ENCODE measurements around the gene PITRM1. TPM values are rescaled to one million over a fixed set of nuclear protein-coding genes. Genes with fewer than 3 reads are reported as not detected.
A peak's percentile ranks its signal among the peaks of the same experiment; 100 is the strongest.

PITRM1 gene
- total RNA-seq, 1 donor from 2014 or later: 84.9 TPM

DNA sequence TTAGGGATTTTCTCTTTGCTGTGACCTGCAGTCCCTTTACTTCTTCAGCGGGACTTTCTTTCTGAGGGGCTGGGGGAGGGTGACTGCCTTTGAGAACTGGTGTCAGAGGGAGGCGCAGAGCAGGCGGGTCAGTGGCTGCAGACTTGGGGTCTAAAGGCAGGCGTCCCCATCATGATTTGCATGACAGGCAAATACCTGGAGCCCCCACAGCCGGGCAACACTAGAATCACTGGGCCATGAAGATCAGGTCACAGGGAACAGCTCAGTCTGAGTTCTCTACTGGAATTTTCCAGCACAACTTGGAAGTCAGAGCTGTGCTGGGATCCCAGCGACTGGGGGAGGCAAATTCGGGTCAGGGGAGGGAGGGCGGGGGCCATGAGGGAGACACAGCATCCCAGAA is 29.2 kb upstream of the PITRM1 start:
- Mint-ChIP-seq H3K27ac (ENCODE audit: unreplicated experiment) (no peak overlapping the region), H3K4me1 (ENCODE audit: low read depth) (peaks cover 21% of the 10 kb centered on the region), H3K4me3 (ENCODE audit: unreplicated experiment) (no peak overlapping the region), H3K27me3 (ENCODE audit: low read depth) (no peaks in the 10 kb centered on the region), H3K36me3 (ENCODE audit: low read depth) (no peaks in the 10 kb centered on the region), H3K9me3 (ENCODE audit: low read depth) (no peaks in the 10 kb centered on the region)
- TF ChIP-seq, protein P1, sequence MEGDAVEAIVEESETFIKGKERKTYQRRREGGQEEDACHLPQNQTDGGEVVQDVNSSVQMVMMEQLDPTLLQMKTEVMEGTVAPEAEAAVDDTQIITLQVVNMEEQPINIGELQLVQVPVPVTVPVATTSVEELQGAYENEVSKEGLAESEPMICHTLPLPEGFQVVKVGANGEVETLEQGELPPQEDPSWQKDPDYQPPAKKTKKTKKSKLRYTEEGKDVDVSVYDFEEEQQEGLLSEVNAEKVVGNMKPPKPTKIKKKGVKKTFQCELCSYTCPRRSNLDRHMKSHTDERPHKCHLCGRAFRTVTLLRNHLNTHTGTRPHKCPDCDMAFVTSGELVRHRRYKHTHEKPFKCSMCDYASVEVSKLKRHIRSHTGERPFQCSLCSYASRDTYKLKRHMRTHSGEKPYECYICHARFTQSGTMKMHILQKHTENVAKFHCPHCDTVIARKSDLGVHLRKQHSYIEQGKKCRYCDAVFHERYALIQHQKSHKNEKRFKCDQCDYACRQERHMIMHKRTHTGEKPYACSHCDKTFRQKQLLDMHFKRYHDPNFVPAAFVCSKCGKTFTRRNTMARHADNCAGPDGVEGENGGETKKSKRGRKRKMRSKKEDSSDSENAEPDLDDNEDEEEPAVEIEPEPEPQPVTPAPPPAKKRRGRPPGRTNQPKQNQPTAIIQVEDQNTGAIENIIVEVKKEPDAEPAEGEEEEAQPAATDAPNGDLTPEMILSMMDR (IDR thresholded peaks at IDR 0.05): no peak
- no peak for DNase-seq (ENCODE audit: low spot score)

DNA sequence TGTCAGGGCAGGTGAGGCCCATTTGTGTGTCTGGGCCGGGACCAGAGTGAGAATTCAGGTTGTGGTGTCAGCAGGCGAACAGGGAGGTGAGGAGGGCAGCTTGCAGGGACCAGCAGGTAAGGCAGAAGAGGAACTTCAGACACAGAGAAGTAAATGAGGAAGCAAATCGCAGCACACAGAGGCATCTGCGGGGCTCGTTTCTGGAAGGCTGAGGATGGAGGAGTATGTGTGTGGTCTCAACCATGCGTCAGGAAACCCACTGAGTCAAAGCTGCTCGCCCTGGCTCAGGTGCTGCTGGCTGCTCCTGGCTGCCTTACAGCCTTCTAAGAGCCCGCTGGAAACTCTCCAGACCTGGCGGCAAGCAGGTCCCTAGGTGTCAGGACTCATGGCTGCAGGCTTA is 26.9 kb upstream of the PITRM1 start:
- H3K27me3 Mint-ChIP-seq (ENCODE audit: low read depth): no peaks in the 10 kb centered on the region
- H3K4me1 Mint-ChIP-seq (ENCODE audit: low read depth): peaks cover 35% of the 10 kb centered on the region
- H3K9me3 Mint-ChIP-seq (ENCODE audit: low read depth): no peaks in the 10 kb centered on the region
- H3K36me3 Mint-ChIP-seq (ENCODE audit: low read depth): no peaks in the 10 kb centered on the region
- TF ChIP-seq, protein P1 (IDR thresholded peaks at IDR 0.05): no peak
- no peak for DNase-seq (ENCODE audit: low spot score)
- H3K4me3 Mint-ChIP-seq (ENCODE audit: unreplicated experiment): no peak overlapping the region
- H3K27ac Mint-ChIP-seq (ENCODE audit: unreplicated experiment): no peak overlapping the region

DNA sequence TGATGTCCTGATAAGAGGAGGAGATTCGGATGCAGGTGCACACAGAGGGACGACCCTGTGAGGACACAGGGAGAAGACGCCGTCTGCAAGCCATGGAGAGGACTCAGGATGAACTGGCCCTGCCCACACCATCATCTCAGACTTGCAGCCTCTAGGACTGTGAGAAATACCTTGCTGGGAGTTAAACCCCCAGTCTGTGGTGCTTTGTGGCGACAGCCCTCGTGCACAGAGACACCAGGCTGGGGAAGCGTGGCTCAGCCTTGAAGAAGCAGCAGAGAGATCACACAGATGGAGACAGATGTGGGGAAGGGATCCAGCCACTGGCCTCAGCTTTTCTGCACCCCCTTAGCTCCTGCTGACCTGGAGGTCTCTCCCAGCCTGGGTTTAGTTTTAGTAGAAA is 26.3 kb upstream of the PITRM1 start:
- Mint-ChIP-seq H3K9me3 (ENCODE audit: low read depth) (no peaks in the 10 kb centered on the region), H3K27ac (ENCODE audit: unreplicated experiment) (no peak overlapping the region), H3K4me3 (ENCODE audit: unreplicated experiment) (no peak overlapping the region), H3K27me3 (ENCODE audit: low read depth) (no peaks in the 10 kb centered on the region), H3K4me1 (ENCODE audit: low read depth) (peaks cover 38% of the 10 kb centered on the region), H3K36me3 (ENCODE audit: low read depth) (no peaks in the 10 kb centered on the region)
- TF ChIP-seq, protein P1 (IDR thresholded peaks at IDR 0.05): no peak
- no peak for DNase-seq (ENCODE audit: low spot score)

DNA sequence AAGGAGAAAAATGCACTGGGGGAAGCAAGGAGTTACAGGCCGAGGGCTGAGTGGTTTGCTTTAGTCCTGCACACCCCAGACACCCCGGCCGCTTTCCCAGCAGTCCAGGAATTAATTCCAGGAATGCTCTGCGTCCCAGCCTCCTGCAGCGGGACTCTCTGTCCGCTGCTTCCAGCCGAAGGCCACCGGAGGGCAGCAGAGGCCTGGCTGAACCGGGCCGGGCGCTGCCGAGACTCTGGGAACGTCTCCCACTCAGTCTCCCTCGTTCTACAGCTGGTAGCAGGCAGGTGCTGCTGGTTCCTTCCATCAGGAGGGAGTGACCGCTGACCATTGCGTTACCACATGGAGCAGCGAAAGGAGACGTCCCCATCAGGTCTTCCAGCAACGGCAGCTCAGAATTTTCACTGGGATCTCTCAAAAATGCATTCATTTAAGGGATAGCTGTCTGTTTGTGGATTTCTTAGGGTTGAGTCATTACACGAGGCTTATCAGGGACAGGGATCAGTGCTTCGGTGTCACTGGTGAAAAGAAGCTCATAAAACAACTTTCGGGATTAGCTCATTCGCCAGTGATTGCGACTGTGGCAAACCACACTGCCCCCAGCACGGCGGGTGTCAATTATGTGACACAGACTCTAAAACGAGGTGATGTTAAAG is 24.9 kb upstream of the PITRM1 start:
- no peak for DNase-seq (ENCODE audit: low spot score)
- TF ChIP-seq, protein P1 (IDR thresholded peaks at IDR 0.05): peak; percentile 99
- peak overlapping the region; percentile 94 for H3K27ac Mint-ChIP-seq (ENCODE audit: unreplicated experiment)
- peaks cover 49% of the 10 kb centered on the region for H3K4me1 Mint-ChIP-seq (ENCODE audit: low read depth)
- no peaks in the 10 kb centered on the region for H3K36me3 Mint-ChIP-seq (ENCODE audit: low read depth)
- no peaks in the 10 kb centered on the region for H3K9me3 Mint-ChIP-seq (ENCODE audit: low read depth)
- H3K27me3 Mint-ChIP-seq (ENCODE audit: low read depth): no peaks in the 10 kb centered on the region
- H3K4me3 Mint-ChIP-seq (ENCODE audit: unreplicated experiment): peak overlapping the region; percentile 61

DNA sequence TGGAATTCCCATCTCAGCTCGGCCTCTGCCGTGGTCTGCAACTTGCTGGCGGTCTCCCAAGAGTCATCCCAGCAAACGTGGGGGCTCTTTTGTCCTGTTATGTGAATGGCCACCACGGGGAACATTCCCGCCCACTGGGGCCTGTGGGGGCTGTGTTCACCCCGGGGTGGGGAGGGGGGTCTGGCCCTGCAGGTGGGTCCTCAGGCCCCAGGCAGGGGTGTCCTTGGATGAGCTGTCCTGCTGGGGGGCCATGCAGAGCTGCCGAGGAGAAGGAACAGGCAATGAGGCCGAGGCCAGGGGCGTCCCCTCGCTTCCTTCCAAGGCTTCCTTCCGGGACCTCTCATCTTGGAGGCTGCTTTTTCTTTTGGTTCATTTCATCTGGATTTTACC is 24.4 kb upstream of the PITRM1 start:
- no peaks in the 10 kb centered on the region for H3K9me3 Mint-ChIP-seq (ENCODE audit: low read depth)
- TF ChIP-seq, protein P1 (IDR thresholded peaks at IDR 0.05): no peak
- no peaks in the 10 kb centered on the region for H3K36me3 Mint-ChIP-seq (ENCODE audit: low read depth)
- H3K27ac Mint-ChIP-seq (ENCODE audit: unreplicated experiment): peak overlapping the region; percentile 94
- no peaks in the 10 kb centered on the region for H3K27me3 Mint-ChIP-seq (ENCODE audit: low read depth)
- H3K4me3 Mint-ChIP-seq (ENCODE audit: unreplicated experiment): no peak overlapping the region
- peaks cover 49% of the 10 kb centered on the region for H3K4me1 Mint-ChIP-seq (ENCODE audit: low read depth)
- DNase-seq (ENCODE audit: low spot score): no peak

Data from chondrocyte (in vitro differentiated cells).